GM19351 (cell line): ENCODE measurements around the gene ANKRD24.
A peak's percentile ranks its signal among the peaks of the same experiment; 100 is the strongest.
"Not testable (repeated sequence)": the region's sequence is repeated elsewhere in the genome, so short reads cannot be mapped to it uniquely, and the experiment has no call there.

ENCODE experiments used
- ATAC-seq: cut with Tn5 transposase; IDR thresholded peaks from one replicate; pipeline ENCODE4 v1.9.1; 2021; ENCODE audit warnings: mild to moderate bottlenecking, moderate library complexity; ENCODE audit not compliant: unreplicated experiment

The ANKRD24 gene

DNA sequence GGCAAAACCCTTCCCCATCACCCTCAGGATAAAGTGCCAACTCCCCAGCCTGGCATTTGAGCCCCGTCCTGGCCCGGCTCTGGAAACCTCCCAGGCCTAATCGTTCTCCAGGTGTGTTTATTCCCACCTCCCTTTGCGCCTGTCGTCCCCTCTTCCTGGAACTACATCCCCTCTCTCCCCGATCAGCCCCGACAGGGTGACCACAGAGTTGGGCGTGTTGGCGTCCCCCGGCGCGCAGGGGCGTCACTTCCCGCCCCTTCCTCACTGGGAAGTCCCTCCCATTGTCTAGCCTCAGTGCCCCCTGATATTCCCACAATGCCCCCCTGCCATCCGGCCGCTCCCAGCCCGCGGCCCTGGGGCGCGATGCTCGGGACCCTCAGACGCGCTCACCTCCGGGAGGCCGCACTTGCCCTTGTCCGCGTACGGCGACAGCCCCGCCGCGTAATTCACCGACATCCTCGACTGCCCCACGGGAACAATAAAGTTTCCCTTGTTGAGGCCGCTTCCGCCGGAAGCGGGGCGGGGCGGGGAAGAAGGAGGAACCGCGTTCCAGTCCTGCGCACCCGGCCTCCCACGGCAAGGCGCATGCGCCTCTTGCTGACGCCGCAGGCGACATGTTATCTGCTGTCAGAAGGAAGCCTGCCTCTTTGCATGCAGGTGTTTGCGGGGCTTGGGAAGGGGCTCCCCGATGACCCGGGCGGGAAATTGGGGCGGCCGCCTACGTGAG lies at the start of gene ANKRD24, which contains the start of gene SIRT6:
TSS of gene ANKRD24 (plus strand) at position 606 of the 727 bp plus-strand sequence. CDS start 3,737 bp downstream, outside the sequence.
TSS of gene SIRT6 (minus strand) at position 480 of the 727 bp plus-strand sequence. CDS start at position 456, 24 bp downstream.
- ATAC-seq: peak; percentile 62

DNA sequence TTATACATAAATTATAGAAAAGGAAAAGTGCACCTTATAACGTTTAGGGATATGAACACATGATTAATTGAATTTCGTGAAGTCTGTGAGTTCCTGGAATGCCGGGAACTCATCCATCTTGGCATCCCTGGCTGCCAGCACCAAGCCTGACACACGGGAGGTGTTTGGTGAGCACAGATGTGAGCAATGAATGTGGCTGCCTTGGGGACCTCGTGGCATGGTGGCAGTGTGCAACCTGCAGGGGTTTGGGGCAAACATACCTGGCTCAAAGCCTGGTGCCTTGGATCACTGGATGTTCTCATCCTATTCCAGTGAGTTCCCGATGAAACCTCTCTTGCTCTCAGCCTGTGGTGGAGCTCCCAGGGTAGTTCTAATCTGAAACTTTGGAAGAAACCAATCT lies 48.1 kb upstream of the ANKRD24 start:
- no peak for ATAC-seq

DNA sequence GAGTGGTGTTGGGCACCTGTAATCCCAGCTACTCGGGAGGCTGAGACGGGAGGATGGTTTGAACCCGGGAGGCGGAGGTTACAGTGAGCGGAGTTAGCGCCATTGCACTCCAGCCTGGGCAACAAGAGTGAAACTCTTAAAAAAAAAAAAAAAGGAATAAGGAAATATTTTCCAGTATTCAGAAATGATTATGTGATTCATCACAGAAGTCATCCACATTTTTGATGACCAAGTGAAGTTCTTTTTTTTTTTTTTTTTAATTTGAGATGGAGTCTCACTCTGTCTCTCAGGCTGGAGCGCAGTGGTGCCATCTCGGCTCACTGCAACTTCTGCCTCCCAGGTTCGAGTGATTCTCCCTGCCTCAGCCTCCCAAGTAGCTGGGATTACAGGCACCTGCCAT lies 47.1 kb upstream of the ANKRD24 start:
- ATAC-seq: not testable (repeated sequence)

DNA sequence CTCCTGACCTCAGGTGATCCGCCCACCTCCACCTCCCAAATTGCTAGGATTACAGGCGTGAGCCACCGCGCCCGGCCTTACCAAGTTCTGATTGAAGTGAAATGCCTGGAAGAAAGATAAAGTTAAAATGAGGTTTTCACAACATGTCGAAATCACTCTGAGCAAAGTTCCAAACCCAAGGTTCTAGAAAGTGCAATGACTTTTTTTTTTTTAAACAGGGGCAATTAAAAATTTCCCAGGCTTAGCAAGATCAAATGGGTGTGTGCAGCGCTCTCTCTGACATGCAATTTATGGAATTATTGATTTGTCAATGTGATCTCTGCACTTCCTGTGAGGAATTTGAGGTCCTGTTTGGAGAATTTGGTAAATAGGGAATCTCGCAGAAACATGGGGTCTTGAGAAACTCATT lies 45.8 kb upstream of the ANKRD24 start:
- no peak for ATAC-seq

DNA sequence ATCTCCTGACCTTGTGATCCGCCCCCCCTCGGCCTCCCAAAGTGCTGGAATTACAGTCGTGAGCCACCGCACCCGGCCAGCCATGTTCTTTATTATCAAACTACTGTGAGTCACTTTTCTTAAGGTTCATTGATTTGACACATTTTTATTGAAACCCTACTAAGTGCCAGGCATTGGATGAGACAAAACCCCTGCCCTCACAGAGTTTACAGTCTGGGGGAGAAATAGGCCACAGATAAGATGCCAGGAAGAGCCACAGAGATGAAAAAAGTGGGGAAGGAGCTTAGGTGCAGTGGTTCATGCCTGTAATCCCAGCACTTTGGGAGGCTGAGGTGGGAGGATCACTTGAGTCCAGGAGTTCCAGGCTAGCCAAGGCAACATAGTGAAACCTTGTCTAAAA lies 44.0 kb upstream of the ANKRD24 start:
- no peak for ATAC-seq

DNA sequence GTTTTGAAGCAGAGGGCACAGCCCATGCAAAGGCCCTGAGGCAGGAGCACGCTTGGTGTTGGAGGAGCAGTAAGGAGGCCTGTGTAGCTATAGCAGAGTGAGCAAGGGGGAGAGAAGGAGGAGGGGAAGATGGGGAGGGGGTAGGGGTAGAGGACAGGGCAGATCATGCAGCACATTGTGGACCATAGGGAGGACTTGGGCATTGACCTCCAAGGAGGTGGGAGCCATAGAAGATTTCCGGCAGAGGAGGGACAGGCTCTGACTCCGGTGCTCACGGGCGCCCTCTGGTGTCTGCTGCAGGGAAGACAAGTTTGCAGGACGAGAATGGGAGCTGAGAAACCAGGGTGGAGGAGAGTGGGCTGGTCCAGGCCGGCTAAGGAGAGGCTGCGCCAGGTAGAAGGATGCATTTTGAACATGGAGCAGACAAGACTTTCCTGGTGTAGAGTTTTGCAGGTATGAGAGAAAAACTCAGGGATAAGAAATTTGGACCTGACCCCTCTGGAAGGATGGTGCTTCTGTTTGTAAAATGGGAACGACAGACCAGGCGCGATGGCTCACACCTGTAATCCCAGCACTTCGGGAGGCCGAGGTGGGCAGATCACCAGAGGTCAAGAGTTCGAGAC lies 42.8 kb upstream of the ANKRD24 start:
- ATAC-seq: no peak

DNA sequence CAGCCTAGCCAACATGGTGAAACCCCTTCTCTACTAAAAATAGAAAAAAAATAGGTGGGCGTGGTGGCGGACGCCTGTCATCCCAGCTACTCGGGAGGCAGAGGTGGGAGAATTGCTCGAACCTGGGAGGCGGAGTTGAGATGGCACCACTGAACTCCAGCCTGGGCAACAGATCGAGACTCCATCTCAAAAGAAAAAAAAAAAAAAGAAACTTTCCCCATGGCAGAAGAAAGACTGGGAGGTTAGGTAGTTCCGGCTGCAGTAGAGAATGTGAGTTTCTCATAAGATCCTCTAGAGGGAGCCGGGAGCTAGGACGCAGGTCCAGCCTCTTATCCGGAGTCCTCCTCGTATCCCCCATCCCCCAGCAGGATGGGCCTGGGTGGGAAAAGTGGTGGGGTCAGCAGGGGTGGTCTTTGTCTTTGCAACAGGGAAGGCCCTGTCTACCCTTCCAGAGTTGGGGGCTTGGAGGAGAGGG lies 42.2 kb upstream of the ANKRD24 start:
- no peak for ATAC-seq

DNA sequence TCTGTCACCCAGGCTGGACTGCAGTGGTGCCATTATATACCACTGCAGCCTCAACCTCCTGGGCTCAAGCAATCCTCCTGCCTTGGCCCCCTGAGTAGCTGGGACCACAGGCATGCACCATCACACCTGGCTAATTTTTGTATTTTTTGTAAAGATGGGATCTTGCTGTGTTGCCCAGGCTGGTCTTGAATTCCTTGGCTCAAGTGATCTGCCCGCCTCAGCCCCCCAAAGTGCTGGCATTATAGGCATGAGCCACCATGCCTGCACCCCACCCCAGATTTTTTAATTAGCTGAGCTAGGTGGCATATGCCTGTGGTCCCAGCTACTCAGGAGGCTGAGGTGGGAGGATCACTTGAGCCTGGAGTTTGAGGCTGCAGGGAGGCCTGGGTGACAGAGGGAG lies 39.6 kb upstream of the ANKRD24 start:
- ATAC-seq: not testable (repeated sequence)

DNA sequence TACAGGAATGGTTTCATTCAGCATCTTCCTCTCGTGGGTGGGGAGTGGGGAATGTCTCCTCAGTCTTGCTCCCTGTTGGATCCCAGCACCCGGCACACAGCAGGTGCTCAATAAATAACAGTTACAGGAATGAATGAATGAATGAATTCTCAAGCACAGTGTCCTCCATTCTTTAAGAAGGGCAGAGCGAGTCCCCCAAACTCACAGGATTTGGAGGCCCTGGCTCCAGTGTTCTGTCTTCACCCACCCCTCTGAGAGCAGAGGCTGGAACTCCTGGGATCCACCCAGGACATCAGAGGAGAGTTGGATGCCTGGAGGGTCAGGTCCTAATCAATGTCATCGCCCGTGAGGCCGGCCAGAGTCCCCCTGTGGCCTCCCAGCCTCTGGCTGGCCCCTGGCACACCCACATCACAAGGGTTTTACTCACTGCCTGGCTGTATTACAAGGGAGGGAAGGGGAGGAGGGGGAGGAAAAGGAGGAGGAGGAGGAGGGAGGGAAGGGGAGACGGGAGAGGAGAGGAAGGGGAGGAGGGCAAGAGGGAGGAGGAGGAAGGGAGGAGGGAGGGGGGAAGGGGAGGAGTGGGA lies 37.7 kb upstream of the ANKRD24 start:
- no peak for ATAC-seq

DNA sequence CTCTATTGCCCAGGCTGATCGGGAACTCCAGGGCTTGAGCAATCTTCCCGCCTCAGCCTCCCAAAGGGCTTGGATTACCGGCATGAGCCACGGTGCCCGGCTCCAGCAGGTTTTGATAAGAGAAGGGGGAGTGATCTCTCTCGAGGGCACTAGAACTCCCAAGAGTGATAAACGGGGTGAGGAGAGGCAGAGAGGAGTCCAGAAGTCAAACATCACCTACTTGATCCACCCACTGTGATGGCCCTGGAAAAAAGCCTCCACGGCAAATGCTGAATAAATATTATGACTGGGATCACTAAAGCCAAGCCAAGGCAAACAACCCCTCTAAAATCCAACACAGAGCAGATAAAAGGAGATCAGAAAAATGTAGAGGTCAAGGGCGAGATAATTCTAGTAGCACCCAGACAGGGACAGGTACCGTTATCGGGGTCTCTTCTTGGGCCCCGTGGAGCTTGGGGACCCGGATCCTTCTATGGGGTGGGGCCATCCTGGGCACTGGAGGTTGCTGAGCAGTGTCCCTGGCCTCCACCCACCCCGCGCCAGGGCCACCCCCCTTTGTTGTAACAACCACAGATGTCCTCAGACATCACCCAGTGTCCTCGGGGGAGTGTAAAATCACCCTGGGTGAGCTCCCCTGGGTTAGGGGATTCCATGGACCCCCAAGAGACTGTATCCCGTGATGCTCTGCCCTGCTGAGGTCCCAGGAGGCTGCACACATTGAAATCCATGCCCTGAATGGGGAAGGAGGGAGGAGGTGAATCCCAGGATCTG lies 32.8 kb upstream of the ANKRD24 start:
- no peak for ATAC-seq

DNA sequence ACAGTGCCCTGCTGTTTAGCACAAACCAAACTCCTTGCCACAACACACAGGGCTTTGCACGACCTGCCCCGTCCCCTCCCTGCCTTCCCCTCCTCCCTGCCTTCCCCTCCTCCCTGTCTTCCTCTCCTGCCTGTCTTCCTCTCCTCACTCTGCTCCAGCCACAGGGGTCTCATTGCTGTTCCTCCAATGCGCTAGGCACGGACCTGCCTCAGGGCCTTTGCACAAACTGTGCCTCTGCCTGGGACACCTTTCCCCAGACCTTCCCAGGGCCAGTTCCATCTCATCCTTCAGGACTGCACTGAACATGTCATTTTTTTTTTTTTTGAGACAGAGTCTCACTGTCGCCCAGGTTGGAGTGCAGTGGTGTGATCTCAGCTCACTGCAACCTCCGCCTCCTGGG lies 30.9 kb upstream of the ANKRD24 start:
- ATAC-seq: no peak

DNA sequence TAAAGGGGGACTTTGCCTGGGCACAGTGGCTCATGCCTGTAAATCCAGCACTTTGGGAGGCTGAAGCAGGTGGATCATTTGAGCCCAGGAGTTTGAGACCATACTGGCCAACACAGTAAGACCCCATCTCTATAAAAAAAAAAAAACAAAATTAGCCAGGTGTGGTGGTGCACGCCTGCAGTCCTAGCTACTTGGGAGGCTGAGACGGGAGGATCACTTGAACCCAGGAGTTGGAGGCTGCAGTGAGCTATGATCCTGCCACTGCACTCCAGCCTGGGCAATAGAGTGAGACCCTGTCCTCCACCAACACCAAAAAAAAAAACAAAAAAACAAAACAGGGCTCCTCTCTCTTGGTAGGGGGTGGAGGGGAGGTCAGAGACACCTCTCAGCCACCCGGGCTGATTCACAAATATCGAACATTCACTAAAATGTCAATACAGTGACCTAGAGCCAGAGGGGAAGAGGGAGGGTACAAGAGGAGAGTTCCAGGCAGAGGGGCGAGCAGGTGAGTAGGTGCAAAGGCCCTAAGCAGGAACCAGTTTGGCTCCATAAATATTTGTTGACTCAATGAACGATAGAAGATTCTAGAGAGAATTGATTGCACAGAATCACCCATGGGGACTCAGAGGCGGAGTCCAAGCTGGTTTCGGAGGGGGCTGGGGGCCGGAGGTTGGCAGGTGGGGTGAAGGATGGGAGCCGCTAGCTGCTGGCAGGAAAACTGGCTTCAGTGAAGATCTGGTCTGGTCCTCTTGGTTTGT lies 30.1 kb upstream of the ANKRD24 start:
- ATAC-seq: no peak

DNA sequence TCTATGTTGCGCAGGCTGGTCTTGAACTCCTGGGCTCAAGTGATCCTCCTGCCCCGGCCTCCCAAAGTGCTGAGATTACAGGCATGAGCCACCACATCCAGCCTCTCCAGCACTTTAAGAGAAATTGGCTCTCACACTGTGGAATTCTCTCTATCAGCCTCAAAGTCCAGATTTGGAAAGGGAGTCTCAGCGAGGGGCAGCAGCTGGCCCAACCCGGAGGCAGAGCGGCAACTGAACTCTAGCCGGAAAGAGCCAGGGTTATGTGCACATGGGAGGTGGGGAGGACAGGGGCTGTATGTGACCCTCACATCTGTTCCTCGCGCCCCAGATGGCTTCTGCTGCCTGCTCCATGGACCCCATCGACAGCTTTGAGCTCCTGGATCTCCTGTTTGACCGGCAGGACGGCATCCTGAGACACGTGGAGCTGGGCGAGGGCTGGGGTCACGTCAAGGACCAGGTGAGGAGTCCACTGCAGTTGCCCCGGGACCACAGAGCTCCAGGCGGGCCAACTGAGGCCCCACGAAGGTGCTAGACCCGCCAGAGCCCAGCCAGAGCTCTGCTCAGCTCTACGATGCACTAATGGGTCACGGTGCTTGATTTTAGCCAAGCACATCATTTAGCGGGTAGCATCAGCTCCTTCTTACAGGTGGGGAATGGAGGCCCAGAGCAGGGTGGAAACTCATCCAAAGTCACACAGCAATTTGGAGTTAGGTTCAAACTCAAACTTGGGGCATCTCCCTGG lies 27.7 kb upstream of the ANKRD24 start:
- no peak for ATAC-seq

DNA sequence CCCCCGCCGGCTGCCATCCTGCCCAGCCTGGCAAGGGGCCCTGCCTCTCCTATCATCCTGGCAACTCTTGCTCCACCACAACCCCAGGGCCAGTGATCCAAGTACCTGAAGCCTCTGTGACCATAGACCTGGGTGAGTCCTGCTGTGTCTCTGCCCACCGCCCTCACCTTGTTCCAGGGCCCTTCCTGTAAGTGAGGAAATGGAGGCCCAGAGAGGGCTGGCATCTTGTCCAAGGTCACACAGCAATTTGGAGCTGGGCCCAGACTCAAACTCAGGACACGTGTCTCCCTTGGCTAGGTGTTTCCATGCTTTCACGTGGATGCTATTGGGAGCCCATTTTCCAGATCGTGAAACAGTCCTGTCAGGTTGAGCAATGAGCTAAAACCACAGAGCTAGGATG lies 25.3 kb upstream of the ANKRD24 start:
- ATAC-seq: no peak

DNA sequence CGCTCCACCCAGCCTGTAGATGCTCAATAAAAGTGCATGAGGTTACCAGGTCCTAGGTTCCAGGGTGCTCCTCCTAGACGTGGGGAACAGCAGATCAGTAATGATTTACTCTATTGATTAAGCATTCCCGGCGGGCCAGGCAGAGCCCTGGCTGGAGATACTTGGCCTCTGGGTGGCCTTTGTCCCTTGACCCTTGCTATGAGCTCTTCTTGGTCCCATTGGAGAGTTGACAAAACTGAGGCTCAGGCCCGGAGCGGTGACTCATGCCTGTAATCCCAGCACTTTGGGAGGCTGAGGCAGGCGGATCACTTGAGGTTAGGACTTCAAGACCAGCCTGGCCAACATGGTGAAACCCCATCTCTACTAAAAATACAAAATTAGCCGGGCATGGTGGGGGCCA lies 24.5 kb upstream of the ANKRD24 start:
- not testable (repeated sequence) for ATAC-seq

DNA sequence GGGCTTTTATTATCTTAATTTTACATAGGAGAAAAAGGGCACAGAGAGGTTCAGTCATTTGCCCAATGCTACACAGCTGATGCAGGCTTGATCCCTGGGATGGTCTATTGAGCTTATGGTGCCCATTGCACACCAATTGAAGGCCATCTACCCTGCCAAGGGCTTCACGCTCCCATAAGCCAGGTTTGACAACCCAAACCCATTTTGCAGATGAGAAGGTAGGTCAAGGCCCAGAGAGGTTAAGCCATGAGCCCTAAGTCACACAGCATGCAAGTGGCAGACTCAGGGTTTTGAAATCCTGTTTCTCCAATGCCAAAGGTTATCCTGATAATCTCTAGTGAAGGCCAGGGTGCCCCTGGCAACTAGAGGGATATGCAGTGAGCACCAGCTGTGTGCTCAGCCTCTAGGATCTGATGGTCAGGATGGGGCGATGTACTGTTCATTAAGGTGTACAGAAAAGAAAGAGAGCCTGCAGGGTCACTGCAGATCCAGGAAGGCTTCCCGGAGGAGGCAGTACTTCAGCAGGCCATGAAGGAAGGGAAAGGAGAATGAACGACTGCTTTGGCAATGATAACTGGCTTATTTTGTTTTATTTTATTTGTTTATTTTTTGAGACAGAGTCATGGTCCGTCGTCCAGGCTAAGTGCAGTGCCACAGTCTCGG lies 20.9 kb upstream of the ANKRD24 start:
- no peak for ATAC-seq

DNA sequence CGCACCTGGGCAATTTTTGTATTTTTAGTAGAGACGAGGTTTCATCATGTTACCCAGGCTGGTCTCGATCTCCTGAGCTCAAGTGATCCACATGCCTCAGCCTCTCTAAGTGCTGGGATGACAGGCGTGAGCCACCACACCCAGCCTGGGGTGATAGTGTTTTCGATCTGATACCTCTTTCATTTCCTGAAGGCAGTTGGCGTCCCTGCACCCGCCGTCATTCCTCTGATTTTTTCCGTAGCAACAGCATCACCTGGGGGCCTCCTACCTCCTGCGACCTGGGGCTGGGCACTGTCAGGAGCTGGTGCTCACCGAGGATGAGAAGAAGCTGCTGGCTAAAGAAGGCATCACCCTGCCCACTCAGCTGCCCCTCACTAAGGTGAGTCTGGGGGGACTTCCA lies 18.2 kb upstream of the ANKRD24 start:
- ATAC-seq: no peak

DNA sequence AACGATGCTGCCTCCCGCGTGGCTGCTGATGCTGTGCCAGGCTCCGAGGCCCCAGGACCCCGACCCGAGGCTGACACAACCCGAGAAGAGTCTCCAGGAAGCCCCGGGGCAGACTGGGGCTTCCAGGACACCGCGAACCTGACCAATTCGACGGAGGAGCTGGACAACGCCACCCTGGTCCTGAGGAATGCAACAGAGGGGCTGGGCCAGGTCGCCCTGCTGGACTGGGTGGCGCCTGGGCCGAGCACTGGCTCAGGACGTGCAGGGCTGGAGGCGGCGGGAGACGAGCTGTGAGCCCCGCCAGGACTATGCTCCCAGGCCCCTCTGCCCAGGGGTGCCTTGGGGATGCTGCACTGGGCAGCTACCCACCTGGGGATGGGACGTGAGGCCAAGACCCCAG lies 10.8 kb upstream of the ANKRD24 start:
- no peak for ATAC-seq

DNA sequence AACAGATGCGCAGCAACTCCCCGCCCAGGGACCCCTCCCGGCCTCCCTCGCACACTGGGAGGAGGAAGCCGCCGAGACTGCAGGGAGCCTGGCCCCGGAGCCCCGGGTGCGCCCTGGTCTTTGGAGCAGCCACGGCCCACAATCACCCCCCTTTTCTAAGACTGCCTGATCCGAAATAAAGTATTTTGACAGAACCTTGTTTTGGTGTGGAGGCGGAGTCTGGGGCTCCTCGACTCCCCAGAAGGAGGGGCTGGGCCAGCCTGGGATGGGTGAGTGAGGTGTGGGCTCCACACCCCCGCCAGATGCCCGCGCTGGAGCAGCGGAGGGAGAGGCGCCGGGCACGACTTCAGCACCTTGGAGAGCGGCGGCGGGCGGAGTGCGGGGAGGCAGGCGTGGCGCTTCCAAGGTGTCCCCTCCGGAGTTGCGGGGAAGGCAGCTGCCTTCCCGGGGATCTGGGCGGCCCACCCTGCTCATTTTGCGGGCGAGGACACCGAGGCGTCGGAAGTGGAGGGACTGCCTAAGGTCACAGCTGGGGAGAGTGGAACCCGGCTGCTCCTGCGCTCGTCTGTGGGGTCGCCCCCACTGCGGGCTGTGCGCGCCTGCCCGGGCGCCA lies 9.5 kb upstream of the ANKRD24 start:
- ATAC-seq: no peak
